Activated CD4-positive, alpha-beta T cell treated with anti-CD3 and anti-CD28 coated beads, Interleukin-2, amount 10 ng/mL, durations not matched to agents 7 days and 5 days (primary cell): ENCODE measurements around the gene ATP6V1D. TPM values are rescaled to one million over a fixed set of nuclear protein-coding genes. Genes with fewer than 3 reads are reported as not detected.
"Not testable (repeated sequence)": the region's sequence is repeated elsewhere in the genome, so short reads cannot be mapped to it uniquely, and the experiment has no call there.

Experiments used
- CTCF ChIA-PET: fragments of 350-600 bp; sonication (Branson Sonifier 250); formaldehyde crosslinking; loops from one replicate; lab custom pipeline; 2021; ENCODE audit warnings: antibody characterized with exemption; lab: Charles Lee
- POLR2A ChIA-PET: fragments of 350-600 bp; sonication (Branson Sonifier 250); formaldehyde crosslinking; loops from one replicate; lab custom pipeline; 2021; ENCODE audit warnings: antibody characterized with exemption; lab: Charles Lee
- DNase-seq: peaks from one replicate; pipeline ENCODE4 v3.0.0-alpha.2; 2020
- H3K27ac Mint-ChIP-seq: one replicate; pipeline ENCODE4 v1.8.0; 2021; ENCODE audit warnings: mild to moderate bottlenecking, moderate library complexity, mixed read lengths
- H3K27me3 Mint-ChIP-seq: one replicate; pipeline ENCODE4 v1.8.0; 2021; ENCODE audit warnings: mixed read lengths
- H3K36me3 Mint-ChIP-seq: one replicate; pipeline ENCODE4 v1.8.0; 2021; ENCODE audit warnings: low read depth, mixed read lengths
- H3K4me1 Mint-ChIP-seq: one replicate; pipeline ENCODE4 v1.8.0; 2021; ENCODE audit warnings: mixed read lengths
- H3K4me3 Mint-ChIP-seq: one replicate; pipeline ENCODE4 v1.8.0; 2021; ENCODE audit warnings: mild to moderate bottlenecking, moderate library complexity, mixed read lengths
- H3K9me3 Mint-ChIP-seq: one replicate; pipeline ENCODE4 v1.8.0; 2021; ENCODE audit warnings: mixed read lengths
- total RNA-seq, 2 experiments: library from RNA; stranded (reverse); gene quantifications; one replicate each; pipeline ENCODE4 v1.2.3, GENCODE V29; 2021

Gene ATP6V1D
- total RNA-seq, 2 experiments from 2014 or later = 43.6 to 48.9 TPM

GRCh38 chr14:67358924-67359774 is 455 bp downstream of the ATP6V1D start:
- ChIA-PET CTCF (interaction anchor here (0.6 to 1.9 kb wide), 19 partner anchors 9 to 459 kb away, joined by 3 to 17 read pairs (median 4); partner anchors contain the start of genes ARG2 and TMEM229B), POLR2A (interaction anchor here (0.6 kb wide), 1 partner anchor 20 kb away, joined by 6 read pairs; no protein-coding TSS in a partner anchor)
- H3K27ac Mint-ChIP-seq = peak overlapping the region; percentile 94
- DNase-seq = peak; percentile 8
- no peaks in the 10 kb centered on the region for H3K9me3 Mint-ChIP-seq
- peaks cover 11% of the 10 kb centered on the region for H3K36me3 Mint-ChIP-seq
- H3K4me3 Mint-ChIP-seq = peak overlapping the region; percentile 92
- no peaks in the 10 kb centered on the region for H3K27me3 Mint-ChIP-seq
- peaks cover 55% of the 10 kb centered on the region for H3K4me1 Mint-ChIP-seq

DNA sequence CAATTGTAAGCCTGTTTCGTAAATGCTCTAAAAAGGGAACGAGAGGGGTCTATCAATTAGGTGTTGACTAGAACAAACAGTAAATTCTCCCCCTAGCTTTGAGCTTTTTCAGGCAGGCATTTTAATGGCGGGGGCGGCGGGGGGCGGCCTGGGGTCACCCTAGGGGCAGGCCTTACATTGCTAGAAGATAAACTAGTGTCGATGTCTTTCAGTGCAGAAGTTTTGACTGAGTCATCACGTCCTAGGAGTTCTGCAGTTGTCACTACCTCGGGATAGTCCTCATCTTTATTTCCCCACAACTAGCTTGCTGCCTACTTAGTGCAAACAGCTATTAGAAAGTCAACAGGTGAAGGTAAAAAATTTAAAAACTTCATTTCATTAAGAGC is 1.6 kb downstream of the ATP6V1D start:
- CTCF ChIA-PET = interaction anchor here (0.5 to 0.8 kb wide), 3 partner anchors 126 to 332 kb away, joined by 3 to 4 read pairs (median 3); no protein-coding TSS in a partner anchor
- peaks cover 45% of the 10 kb centered on the region for H3K4me1 Mint-ChIP-seq
- POLR2A ChIA-PET = interaction anchor here (0.6 kb wide), 1 partner anchor 1208 kb away, joined by 3 read pairs; no protein-coding TSS in a partner anchor

GRCh38 chr14:67357186-67357968 is 2.2 kb downstream of the ATP6V1D start:
- Mint-ChIP-seq H3K4me3 (peak overlapping the region; percentile 44), H3K27me3 (no peaks in the 10 kb centered on the region), H3K4me1 (peaks cover 40% of the 10 kb centered on the region), H3K27ac (no peak overlapping the region), H3K36me3 (peaks cover 7% of the 10 kb centered on the region), H3K9me3 (no peaks in the 10 kb centered on the region)
- DNase-seq = no peak
- ChIA-PET POLR2A (interaction anchor here (0.6 kb wide), 1 partner anchor 1209 kb away, joined by 3 read pairs; no protein-coding TSS in a partner anchor), CTCF (interaction anchor here (0.9 to 1.0 kb wide), 2 partner anchors 19 to 243 kb away, joined by 3 read pairs; partner anchors contain the start of gene PIGH)

More for the DNA sequence above, 1.6 kb downstream of the ATP6V1D start:
- Mint-ChIP-seq H3K9me3 (no peaks in the 10 kb centered on the region), H3K4me3 (peak overlapping the region; percentile 92), H3K27me3 (no peaks in the 10 kb centered on the region), H3K27ac (no peak overlapping the region), H3K36me3 (peaks cover 8% of the 10 kb centered on the region)
- DNase-seq = no peak

GRCh38 chr14:67352055-67352454 is 7.5 kb downstream of the ATP6V1D start:
- CTCF ChIA-PET = no interaction called here
- no peak overlapping the region for H3K4me3 Mint-ChIP-seq

GRCh38 chr14:67345583-67345982 is 14.0 kb downstream of the ATP6V1D start:
- Mint-ChIP-seq H3K4me1 (no peaks in the 10 kb centered on the region), H3K27me3 (no peaks in the 10 kb centered on the region), H3K36me3 (peaks cover 43% of the 10 kb centered on the region), H3K27ac (no peak overlapping the region), H3K9me3 (no peaks in the 10 kb centered on the region), H3K4me3 (no peak overlapping the region)
- ChIA-PET POLR2A (no interaction called here), CTCF (no interaction called here)
- DNase-seq = no peak

More at GRCh38 chr14:67352055-67352454, 7.5 kb downstream of the ATP6V1D start:
- POLR2A ChIA-PET = interaction anchor here (0.7 kb wide), 1 partner anchor 33 kb away, joined by 3 read pairs; no protein-coding TSS in a partner anchor
- Mint-ChIP-seq H3K9me3 (no peaks in the 10 kb centered on the region), H3K27ac (no peak overlapping the region), H3K27me3 (no peaks in the 10 kb centered on the region), H3K4me1 (peaks cover 11% of the 10 kb centered on the region), H3K36me3 (peaks cover 23% of the 10 kb centered on the region)
- no peak for DNase-seq

GRCh38 chr14:67343601-67344230 is 15.9 kb downstream of the ATP6V1D start:
- peaks cover 41% of the 10 kb centered on the region for H3K36me3 Mint-ChIP-seq
- no peak for DNase-seq
- H3K27me3 Mint-ChIP-seq = no peaks in the 10 kb centered on the region
- no peak overlapping the region for H3K27ac Mint-ChIP-seq
- H3K4me3 Mint-ChIP-seq = no peak overlapping the region
- H3K4me1 Mint-ChIP-seq = no peaks in the 10 kb centered on the region
- CTCF ChIA-PET = no interaction called here
- POLR2A ChIA-PET = no interaction called here
- no peaks in the 10 kb centered on the region for H3K9me3 Mint-ChIP-seq

DNA sequence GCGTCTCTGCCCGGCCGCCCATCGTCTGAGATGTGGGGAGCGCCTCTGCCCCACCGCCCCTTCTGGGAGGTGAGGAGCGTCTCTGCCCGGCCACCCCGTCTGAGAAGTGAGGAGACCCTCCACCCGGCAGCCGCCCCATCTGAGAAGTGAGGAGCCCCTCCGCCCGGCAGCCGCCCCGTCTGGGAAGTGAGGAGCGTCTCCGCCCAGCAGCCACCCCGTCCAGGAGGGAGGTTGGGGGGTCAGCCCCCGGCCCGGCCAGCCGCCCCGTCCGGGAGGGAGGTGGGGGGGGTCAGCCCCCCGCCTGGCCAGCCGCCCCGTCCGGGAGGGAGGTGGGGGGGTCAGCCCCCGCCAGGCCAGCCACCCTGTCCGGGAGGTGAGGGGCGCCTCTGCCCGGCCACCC is 18.4 kb downstream of the ATP6V1D start:
- peaks cover 41% of the 10 kb centered on the region for H3K36me3 Mint-ChIP-seq
- CTCF ChIA-PET = not testable (repeated sequence)

DNA sequence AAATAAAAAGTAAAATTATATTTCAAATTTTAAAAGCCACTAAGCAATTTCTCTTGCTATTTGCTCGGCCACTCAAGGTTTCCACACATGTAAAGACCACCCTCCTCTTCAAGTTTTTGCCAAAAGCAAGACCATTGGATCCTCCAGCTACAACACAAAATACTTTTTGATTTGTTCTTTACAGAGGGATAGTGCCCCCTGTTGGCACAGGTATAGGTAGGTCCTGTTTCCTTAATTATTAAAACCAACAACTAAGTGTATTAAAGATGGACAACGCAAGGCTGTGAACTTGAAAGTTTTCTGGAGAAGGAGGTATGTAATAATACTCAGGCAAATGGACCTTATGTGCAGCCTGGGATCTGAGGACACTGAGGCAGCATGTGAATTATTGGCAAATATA is 23.8 kb downstream of the ATP6V1D start:
- ChIA-PET CTCF (no interaction called here), POLR2A (no interaction called here)
- DNase-seq = peak; percentile 21
- Mint-ChIP-seq H3K27ac (no peak overlapping the region), H3K9me3 (no peaks in the 10 kb centered on the region), H3K4me3 (no peak overlapping the region), H3K36me3 (peaks cover 37% of the 10 kb centered on the region), H3K27me3 (no peaks in the 10 kb centered on the region), H3K4me1 (no peaks in the 10 kb centered on the region)

More for the DNA sequence above, 18.4 kb downstream of the ATP6V1D start:
- H3K27ac Mint-ChIP-seq, H3K4me3 Mint-ChIP-seq, POLR2A ChIA-PET, H3K4me1 Mint-ChIP-seq, DNase-seq, H3K9me3 Mint-ChIP-seq, H3K27me3 Mint-ChIP-seq: not testable (repeated sequence)

GRCh38 chr14:67332468-67332867 is 27.1 kb downstream of the ATP6V1D start:
- Mint-ChIP-seq H3K4me3 (no peak overlapping the region), H3K27me3 (no peaks in the 10 kb centered on the region), H3K27ac (no peak overlapping the region), H3K4me1 (no peaks in the 10 kb centered on the region), H3K36me3 (peaks cover 34% of the 10 kb centered on the region), H3K9me3 (no peaks in the 10 kb centered on the region)
- POLR2A ChIA-PET = no interaction called here
- DNase-seq = no peak
- CTCF ChIA-PET = interaction anchor here (1.2 kb wide), 1 partner anchor 27 kb away, joined by 5 read pairs; the partner anchor contains the start of gene ATP6V1D

DNA sequence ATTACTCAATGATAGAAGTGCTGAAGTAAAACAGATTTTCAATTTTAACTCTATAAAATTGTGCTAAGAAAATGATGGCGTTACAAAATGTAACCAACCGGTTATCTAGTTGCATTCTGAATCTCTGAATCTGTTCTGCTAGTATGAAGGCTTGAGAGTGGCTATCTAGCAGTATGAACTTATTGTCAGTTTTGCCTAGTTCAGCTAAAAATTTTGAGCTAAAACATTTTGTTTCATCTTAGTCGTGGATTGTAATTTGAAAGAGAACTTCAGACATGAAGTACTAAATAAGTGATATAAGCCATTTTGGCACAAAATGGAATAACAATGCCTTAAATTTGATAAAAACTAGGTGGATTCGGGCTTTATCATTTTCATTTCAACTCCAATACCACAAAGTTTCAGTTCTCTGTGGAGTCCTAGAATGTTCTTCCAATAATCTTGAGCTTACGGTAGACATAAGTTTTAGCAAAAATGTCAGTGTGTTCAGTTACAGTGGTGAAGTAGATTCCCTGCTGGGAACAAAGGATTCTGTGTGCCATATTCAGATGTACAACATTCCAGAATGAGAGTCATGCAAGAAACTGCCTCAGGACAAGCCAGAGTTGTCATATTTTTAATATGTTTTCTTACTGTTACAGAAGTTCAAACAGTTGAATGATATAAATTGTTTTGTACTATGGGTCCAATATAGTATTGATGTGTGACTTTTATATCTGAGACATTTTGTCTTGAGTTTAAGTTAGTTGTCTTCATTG is 28.1 kb downstream of the ATP6V1D start:
- H3K9me3 Mint-ChIP-seq = no peaks in the 10 kb centered on the region
- DNase-seq = no peak
- POLR2A ChIA-PET = no interaction called here
- peaks cover 33% of the 10 kb centered on the region for H3K36me3 Mint-ChIP-seq
- CTCF ChIA-PET = no interaction called here
- H3K4me1 Mint-ChIP-seq = no peaks in the 10 kb centered on the region
- H3K27ac Mint-ChIP-seq = no peak overlapping the region
- no peaks in the 10 kb centered on the region for H3K27me3 Mint-ChIP-seq
- H3K4me3 Mint-ChIP-seq = no peak overlapping the region

GRCh38 chr14:67329666-67330065 is 29.9 kb downstream of the ATP6V1D start:
- H3K36me3 Mint-ChIP-seq = peaks cover 41% of the 10 kb centered on the region
- H3K4me1 Mint-ChIP-seq, POLR2A ChIA-PET, CTCF ChIA-PET, H3K9me3 Mint-ChIP-seq, H3K27me3 Mint-ChIP-seq, H3K27ac Mint-ChIP-seq, H3K4me3 Mint-ChIP-seq, DNase-seq: not testable (repeated sequence)

GRCh38 chr14:67319142-67319541 is 40.5 kb downstream of the ATP6V1D start:
- no peaks in the 10 kb centered on the region for H3K9me3 Mint-ChIP-seq
- ChIA-PET CTCF (no interaction called here), POLR2A (interaction anchor here (0.6 kb wide), 1 partner anchor 33 kb away, joined by 3 read pairs; no protein-coding TSS in a partner anchor)
- H3K27me3 Mint-ChIP-seq = no peaks in the 10 kb centered on the region
- no peak overlapping the region for H3K4me3 Mint-ChIP-seq
- H3K4me1 Mint-ChIP-seq = no peaks in the 10 kb centered on the region
- no peak overlapping the region for H3K27ac Mint-ChIP-seq
- DNase-seq = no peak
- peaks cover 3% of the 10 kb centered on the region for H3K36me3 Mint-ChIP-seq
